Activated naive CD4-positive, alpha-beta T cell (primary cell): ENCODE results near the gene KRT17.
"Not testable (repeated sequence)": the region's sequence is repeated elsewhere in the genome, so short reads cannot be mapped to it uniquely, and the experiment has no call there.

Experiments
- DNase-seq, 4 experiments: peaks; one replicate each; lab custom pipeline; 2025; lab: John Stamatoyannopoulos, UW

The KRT17 gene

GRCh38 chr17:41619927-41620582, 4.3 kb downstream of the KRT17 start:
- DNase-seq, result not testable (repeated sequence)

GRCh38 chr17:41619036-41619926, 5.1 kb downstream of the KRT17 start:
- no peak for DNase-seq

DNA sequence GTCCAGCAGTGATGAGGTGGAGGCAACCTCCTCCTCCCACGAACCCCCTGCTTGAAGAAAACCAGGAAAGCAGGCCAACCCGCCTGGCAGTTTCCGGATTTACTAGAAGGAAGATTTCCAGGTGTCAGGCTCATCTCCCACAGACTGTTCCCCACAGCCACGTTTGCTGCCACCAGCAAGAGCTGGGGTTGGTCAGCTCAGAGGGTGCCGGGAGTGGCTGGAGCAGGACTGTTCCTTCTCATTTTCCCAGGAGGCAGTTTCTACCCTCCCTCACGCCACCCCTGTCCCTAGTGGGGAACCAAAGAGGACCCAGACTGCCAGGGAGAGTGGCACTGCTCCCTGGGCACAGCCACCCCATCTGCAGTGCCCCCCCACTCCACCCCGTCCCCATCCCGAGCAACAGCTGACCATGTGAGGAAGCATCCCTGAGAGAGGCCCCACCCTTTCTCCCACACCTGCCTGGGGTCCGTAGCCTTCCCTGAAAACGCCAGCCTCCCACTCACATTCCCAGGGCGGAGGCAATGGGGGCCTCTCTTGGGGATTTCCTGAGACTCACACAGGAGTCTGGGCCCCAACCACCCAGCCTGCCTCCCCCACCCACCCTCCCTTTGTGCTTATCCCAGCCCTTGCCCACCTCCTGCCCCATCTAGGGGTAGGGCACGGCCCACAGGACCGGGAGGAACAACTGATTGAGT, 5.9 kb downstream of the KRT17 start:
- DNase-seq, result no peak

GRCh38 chr17:41617698-41618097, 6.7 kb downstream of the KRT17 start:
- DNase-seq, result no peak

DNA sequence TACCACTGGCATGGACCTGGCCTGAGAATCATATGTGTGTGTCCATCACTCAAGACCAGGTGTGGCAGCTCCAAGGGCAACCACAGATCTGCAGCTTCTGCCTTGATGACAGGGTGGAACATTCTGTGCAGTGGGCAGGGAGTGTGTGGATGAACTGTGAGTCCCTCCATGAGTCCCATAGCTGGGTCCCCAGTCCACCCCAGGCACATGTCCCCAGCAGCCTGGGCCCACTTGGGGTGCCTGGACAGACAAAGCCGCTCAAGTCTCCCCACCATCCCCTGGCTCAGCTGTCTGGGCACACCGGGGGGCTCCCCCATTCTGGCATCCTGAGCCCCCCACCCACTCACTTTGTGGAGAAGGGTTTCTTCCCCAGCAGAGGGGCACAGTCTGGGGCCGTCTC, 7.2 kb downstream of the KRT17 start:
- no peak for DNase-seq

- DNase-seq, result not testable (repeated sequence)
Measured at GRCh38 chr17:41616486-41616885, 7.9 kb downstream of the KRT17 start.

GRCh38 chr17:41615454-41615853, 8.9 kb downstream of the KRT17 start:
- DNase-seq, result no peak

DNA sequence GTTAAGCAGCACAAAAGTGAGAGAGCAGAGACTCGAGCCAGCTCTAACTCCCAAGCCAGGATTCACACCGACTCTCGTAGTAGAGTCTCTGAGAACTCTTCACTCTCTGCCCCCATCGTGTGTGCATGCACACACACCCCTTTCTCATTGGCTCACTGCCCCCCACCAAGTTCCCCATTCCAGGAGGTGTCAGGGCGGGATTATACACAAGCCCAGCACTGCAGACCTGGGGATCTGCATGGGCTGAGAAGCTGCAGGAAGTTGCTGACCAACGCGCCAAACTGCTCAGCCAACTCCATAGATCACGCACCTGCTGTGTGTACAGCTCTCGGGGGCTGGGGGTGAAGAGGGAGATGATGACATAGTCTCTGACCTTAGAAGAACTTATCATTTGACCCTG, 9.6 kb downstream of the KRT17 start:
- DNase-seq, result not testable (repeated sequence)

DNA sequence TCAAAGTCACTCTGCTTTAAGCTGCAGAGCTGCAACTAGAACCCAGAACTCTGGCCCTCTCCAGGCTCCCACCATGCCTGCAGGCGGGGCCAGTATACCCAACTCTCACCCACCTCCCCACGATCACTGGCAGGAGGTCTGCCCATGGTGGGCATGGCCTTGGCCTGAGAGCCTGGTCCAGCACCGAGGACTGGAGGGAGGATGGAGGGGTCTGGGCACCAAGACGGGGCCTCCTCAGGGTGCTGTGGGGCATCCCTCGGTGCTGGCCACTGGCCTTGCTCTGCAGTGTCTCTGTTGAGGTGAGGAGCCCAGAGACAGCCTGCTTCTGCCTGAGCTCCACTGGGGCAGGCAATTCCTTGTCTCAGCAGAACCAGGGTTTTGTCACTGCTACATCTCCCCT, 10.3 kb downstream of the KRT17 start:
- no peak for DNase-seq

GRCh38 chr17:41613277-41614082, 10.9 kb downstream of the KRT17 start:
- DNase-seq, result no peak

- DNase-seq, result not testable (repeated sequence)
Measured at GRCh38 chr17:41612376-41613160, 11.8 kb downstream of the KRT17 start, which contains the start of gene KRT16. Gene KRT16, minus strand, starts transcription at chr17:41612767. Its CDS starts 79 bp downstream, at chr17:41612688.

- no peak for DNase-seq
Measured at GRCh38 chr17:41610965-41611640, 13.3 kb downstream of the KRT17 start.

- DNase-seq, result not testable (repeated sequence)
Measured at GRCh38 chr17:41610061-41610517, 14.3 kb downstream of the KRT17 start.

DNA sequence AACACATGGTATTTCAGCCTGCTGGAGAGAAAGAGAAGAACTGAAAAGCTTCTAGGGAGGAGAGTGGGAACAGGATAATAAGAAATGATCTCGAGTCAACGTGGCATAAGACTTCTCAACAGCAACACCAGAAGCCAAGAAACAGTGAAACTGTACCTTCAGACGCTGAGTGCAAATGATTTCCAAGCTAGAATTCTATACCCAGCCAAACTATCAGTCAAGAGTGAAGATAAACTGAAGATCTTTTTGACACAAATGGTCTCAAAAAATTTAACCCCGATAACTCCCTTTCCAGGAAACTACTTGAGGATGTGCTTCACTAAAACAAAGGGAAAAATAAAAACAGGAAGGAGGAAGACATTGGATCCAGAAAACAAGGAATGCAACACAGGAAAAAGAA, 17.4 kb downstream of the KRT17 start:
- not testable (repeated sequence) for DNase-seq

GRCh38 chr17:41602524-41602923, 21.9 kb downstream of the KRT17 start:
- no peak for DNase-seq

DNA sequence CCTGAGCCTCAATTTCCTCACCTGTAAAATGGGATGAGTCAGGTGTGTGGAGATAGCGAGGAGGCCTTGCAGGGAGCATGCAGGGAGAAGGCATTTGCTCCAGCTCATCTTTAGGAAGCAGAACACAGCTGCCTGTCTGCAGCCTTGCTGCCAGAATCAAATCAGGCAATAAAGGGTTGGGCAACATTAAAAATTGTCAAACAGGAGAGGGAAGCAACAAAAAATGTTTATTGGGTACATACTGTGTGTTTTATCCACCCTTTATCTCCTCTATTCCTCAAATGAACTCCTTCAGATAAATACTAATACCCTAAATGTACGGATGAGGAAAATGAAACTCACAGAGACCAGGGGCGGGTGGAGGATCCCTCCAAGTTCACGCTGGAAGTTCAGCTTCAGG, 24.1 kb downstream of the KRT17 start:
- DNase-seq, result no peak

DNA sequence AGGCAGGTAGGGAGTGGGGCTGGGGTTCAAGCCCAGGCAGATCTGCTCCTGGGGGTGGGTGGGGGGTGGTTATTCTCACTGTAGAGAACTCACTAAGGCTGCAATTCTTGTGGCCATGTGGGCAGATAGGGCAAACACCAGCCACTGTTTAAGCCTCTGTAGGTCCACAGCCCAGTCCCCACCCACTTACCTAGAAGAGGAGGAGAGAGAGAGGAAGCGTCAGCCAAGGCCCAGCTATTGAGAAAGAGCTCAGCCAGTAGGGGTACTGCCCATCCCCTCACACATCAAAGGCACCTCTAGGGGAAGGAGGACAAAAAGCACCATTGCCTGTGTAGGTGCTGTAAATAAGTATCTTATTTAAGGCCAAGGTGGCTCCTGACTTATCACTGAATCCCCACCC, 24.7 kb downstream of the KRT17 start:
- no peak for DNase-seq

GRCh38 chr17:41595585-41595984, 28.8 kb downstream of the KRT17 start:
- DNase-seq, result no peak

- no peak for DNase-seq
Measured at GRCh38 chr17:41594363-41594915, 29.9 kb downstream of the KRT17 start.
